Skeletal muscle satellite cell (primary cell): ENCODE measurements around the gene FOLR2.
A peak's percentile ranks its signal among the peaks of the same experiment; 100 is the strongest.

Experiments
- H3K27me3 ChIP-seq: 2 replicates; pipeline ENCODE4 v1.7.0; 2013; ENCODE audit warnings: low read length; ENCODE audit not compliant: control insufficient read depth, insufficient read depth
- H3K36me3 ChIP-seq: 2 replicates; pipeline ENCODE4 v1.7.0; 2013; ENCODE audit warnings: mild to moderate bottlenecking, control low read depth, low read length; ENCODE audit not compliant: insufficient read depth
- H3K4me1 ChIP-seq: 2 replicates; pipeline ENCODE4 v1.7.0; 2013; ENCODE audit warnings: low read length; ENCODE audit not compliant: control insufficient read depth, insufficient read depth
- H3K4me2 ChIP-seq: 2 replicates; pipeline ENCODE4 v1.7.0; 2013; ENCODE audit warnings: mild to moderate bottlenecking, low read length
- H3K4me3 ChIP-seq: 2 replicates; pipeline ENCODE4 v1.7.0; 2013; ENCODE audit warnings: low read length
- H3K9ac ChIP-seq: 2 replicates; pipeline ENCODE4 v1.7.0; 2013; ENCODE audit warnings: mild to moderate bottlenecking, low read depth, low read length, moderate library complexity
- H3K9me3 ChIP-seq: replicated peaks from 2 replicates; pipeline ENCODE4 v1.7.0; 2013; ENCODE audit warnings: mild to moderate bottlenecking, control low read depth, low read length

Gene FOLR2

GRCh38 chr11:72239313-72239848 lies 22.8 kb downstream of the FOLR2 start:
- no peaks in the 10 kb centered on the region for H3K9me3 ChIP-seq
- H3K36me3 ChIP-seq, result peaks cover 42% of the 10 kb centered on the region
- H3K4me2 ChIP-seq, result peak overlapping the region; percentile 83
- peak overlapping the region; percentile 18 for H3K9ac ChIP-seq
- H3K27me3 ChIP-seq, result peaks cover 37% of the 10 kb centered on the region
- peak overlapping the region; percentile 62 for H3K4me3 ChIP-seq
- peaks cover 16% of the 10 kb centered on the region for H3K4me1 ChIP-seq

DNA sequence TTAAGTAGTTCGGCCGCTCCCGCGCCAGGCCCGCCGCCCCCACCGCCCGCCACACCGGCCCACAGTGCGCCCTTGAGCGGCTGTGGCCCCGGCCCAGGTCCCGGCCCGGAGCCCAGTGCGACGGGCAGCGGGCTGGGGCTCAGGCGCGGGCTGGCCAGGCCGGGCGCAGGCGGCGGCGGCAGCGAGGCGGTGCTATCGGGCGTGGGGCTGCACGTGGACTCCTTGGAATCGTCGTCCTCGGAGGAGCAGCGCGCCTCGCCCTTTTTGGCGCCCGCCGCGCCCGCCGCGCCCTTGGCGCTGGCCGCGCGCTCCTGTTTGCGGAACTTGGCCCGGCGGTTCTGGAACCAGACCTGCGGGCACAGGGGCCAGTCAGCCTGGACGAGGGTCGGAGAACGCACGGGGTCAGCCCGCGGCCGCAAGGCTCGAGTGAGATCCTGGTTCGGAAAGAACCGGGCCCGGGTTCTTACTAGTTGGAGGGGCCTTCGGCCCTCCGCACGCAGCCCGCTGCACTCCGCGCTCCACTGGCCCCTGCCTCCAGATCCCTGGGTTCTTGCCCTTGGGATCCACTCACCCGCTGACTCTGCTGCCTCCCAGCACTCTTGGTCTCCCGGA lies 23.4 kb downstream of the FOLR2 start:
- H3K9me3 ChIP-seq, result no peaks in the 10 kb centered on the region
- H3K4me1 ChIP-seq, result peaks cover 16% of the 10 kb centered on the region
- peaks cover 36% of the 10 kb centered on the region for H3K36me3 ChIP-seq
- H3K27me3 ChIP-seq, result peaks cover 42% of the 10 kb centered on the region
- peak overlapping the region; percentile 18 for H3K9ac ChIP-seq
- H3K4me3 ChIP-seq, result peak overlapping the region; percentile 62
- peak overlapping the region; percentile 83 for H3K4me2 ChIP-seq

DNA sequence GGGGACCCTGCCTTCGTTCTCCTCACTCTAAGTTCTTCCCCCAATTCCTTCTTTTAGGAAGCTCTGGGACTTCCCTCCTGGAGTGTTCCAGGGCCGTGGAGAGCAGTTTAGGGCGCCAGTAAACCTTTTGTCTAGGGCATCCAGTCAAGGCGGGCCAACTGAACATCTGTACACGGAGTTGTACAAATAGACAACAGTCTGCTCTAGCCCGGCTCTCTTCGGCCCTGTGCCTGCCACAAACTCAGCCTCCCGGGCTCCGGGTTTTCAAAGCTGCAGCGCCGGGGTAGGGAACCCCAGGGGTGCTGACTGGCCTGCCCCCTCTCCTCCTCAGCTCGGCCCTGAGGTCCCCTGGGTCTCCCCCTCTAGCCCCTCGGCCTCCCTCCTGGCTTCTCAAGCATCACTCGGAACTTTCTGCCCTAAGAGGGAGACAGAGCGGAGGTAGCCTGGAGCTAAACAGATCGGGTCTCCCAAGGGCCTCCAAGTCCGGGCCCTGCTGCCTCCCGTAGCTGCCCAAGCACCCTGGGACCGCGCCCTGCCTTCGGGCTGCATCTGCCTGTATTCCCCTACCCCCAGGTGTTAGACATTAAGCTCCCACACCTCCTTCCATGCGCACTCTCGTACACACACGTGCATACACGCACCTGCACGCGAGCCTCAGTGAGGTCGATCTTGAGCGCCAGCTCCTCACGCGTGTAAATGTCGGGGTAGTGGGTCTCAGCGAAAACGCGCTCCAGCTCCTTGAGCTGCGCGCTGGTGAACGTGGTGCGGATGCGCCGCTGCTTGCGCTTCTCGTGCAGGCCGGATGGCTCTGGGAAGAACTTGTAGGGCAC lies 24.1 kb downstream of the FOLR2 start:
- H3K4me1 ChIP-seq, result peaks cover 16% of the 10 kb centered on the region
- peaks cover 50% of the 10 kb centered on the region for H3K27me3 ChIP-seq
- peak overlapping the region; percentile 62 for H3K4me3 ChIP-seq
- no peaks in the 10 kb centered on the region for H3K9me3 ChIP-seq
- H3K36me3 ChIP-seq, result peaks cover 29% of the 10 kb centered on the region
- H3K4me2 ChIP-seq, result peak overlapping the region; percentile 83
- no peak overlapping the region for H3K9ac ChIP-seq

DNA sequence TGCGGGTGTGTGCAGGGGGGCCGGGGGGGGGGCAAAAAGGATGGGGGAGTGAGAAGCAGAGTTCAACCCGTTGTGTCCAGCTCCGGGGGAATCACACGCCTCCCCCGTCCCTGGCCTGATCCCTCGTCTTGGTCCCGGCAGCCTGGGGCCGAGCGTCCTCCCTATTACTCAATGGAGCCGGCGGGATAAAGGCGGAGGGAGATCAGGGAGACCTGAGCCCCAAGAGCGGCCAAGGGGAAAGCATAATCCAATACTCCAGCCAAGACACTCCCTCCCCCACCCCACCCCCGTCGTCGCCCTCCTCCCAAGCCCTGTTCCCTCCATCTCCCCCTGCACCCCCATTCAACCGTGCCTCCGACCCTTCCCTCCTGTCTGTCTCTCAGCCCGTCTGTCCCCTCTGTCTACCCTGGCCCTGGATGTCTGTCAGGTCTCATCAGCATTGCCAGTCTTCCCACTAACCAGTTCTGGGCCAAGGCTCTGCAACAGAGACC lies 24.7 kb downstream of the FOLR2 start:
- Histone ChIP-seq H3K4me1 (peaks cover 16% of the 10 kb centered on the region), H3K9ac (no peak overlapping the region), H3K9me3 (no peaks in the 10 kb centered on the region), H3K36me3 (peaks cover 24% of the 10 kb centered on the region), H3K4me2 (no peak overlapping the region), H3K27me3 (peaks cover 56% of the 10 kb centered on the region), H3K4me3 (no peak overlapping the region)

DNA sequence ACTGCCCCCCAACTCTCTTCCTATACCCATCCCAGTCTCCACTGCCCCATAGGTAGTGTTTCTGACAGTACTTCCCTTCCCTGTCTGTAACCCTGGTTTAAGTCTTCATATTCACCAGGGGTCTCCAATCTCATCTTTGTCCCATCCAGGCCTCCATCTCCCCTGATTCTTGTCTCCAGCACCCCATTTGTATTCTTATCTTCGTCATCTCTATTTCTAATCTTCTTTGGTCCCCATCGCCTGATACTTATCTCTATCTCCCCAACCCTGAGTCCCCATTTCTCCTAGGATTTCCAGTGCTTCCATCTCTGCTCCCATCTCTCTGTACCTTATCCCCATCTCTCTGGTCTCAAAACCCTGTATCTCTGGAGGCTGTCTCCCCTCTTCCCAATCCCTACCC lies 25.5 kb downstream of the FOLR2 start:
- Histone ChIP-seq H3K4me1 (peaks cover 16% of the 10 kb centered on the region), H3K9me3 (no peaks in the 10 kb centered on the region), H3K27me3 (peaks cover 63% of the 10 kb centered on the region), H3K4me3 (no peak overlapping the region), H3K36me3 (peaks cover 16% of the 10 kb centered on the region), H3K4me2 (no peak overlapping the region), H3K9ac (no peak overlapping the region)

GRCh38 chr11:72243173-72244059 lies 26.8 kb downstream of the FOLR2 start:
- Histone ChIP-seq H3K4me2 (no peak overlapping the region), H3K9me3 (no peaks in the 10 kb centered on the region), H3K4me3 (no peak overlapping the region), H3K36me3 (peaks cover 5% of the 10 kb centered on the region), H3K27me3 (peaks cover 74% of the 10 kb centered on the region), H3K9ac (no peak overlapping the region), H3K4me1 (peaks cover 16% of the 10 kb centered on the region)

DNA sequence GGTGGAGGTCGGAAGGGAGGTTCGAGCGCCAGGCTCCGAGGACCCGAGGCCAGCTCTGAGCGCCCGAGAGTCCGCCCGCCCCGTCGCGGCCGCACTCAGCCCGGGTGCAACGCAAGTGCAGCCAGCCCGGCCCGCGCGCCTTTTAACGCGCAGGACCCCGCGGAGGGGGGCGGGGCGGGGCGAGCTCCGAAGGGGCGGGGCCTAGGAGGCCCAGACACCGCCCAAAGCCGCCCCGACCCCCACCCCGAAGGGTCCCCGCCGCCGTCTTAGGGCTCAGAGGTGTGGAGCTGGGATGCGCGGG lies 27.4 kb downstream of the FOLR2 start, which contains the start of gene PHOX2A:
PHOX2A (minus strand) TSS at position 117 of the 301 bp plus-strand sequence. CDS start 172 bp downstream, outside the sequence.
- H3K36me3 ChIP-seq, result no peaks in the 10 kb centered on the region
- H3K27me3 ChIP-seq, result peaks cover 80% of the 10 kb centered on the region
- peaks cover 15% of the 10 kb centered on the region for H3K4me1 ChIP-seq
- H3K4me3 ChIP-seq, result no peak within 1 kb of the TSS
- H3K4me2 ChIP-seq, result peak within 1 kb of the TSS; percentile 29
- no peaks in the 10 kb centered on the region for H3K9me3 ChIP-seq
- H3K9ac ChIP-seq, result no peak within 1 kb of the TSS

GRCh38 chr11:72244361-72245262 lies 28.0 kb downstream of the FOLR2 start:
- no peak overlapping the region for H3K9ac ChIP-seq
- H3K4me3 ChIP-seq, result no peak overlapping the region
- H3K4me1 ChIP-seq, result peaks cover 9% of the 10 kb centered on the region
- H3K9me3 ChIP-seq, result no peaks in the 10 kb centered on the region
- peak overlapping the region; percentile 29 for H3K4me2 ChIP-seq
- H3K27me3 ChIP-seq, result peaks cover 80% of the 10 kb centered on the region
- no peaks in the 10 kb centered on the region for H3K36me3 ChIP-seq

DNA sequence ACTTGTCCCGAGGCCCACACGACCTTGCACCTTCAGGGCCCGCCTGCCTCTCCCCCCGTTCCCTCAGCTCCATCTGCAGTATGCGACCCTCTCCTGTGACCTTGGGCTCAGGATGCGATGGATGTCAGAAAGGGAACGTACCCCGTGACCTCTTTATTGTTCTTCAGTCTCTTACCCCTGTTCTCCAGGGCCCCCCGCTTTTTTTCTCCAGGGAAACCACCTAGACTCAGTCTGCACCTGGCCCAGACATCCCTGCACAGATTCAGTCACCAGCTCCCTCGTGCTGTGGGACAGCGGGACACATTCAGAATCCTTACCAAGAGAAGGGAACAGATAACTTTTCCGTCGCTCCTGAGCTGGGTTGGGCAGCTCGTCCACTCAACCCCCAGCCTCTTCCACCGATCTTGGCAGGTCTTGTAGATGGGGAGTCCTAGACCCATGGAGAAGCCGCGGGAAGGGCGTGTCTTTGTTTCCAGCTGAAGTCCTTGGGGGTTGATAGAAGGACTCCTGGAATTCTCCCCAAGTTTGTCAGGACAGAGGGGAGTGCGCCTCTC lies 28.7 kb downstream of the FOLR2 start:
- H3K4me2 ChIP-seq, result no peak overlapping the region
- no peak overlapping the region for H3K4me3 ChIP-seq
- no peak overlapping the region for H3K9ac ChIP-seq
- H3K36me3 ChIP-seq, result no peaks in the 10 kb centered on the region
- peaks cover 82% of the 10 kb centered on the region for H3K27me3 ChIP-seq
- H3K9me3 ChIP-seq, result no peaks in the 10 kb centered on the region
- H3K4me1 ChIP-seq, result peaks cover 2% of the 10 kb centered on the region

GRCh38 chr11:72247584-72247983 lies 31.0 kb downstream of the FOLR2 start:
- Histone ChIP-seq H3K36me3 (no peaks in the 10 kb centered on the region), H3K27me3 (peaks cover 85% of the 10 kb centered on the region), H3K4me1 (no peaks in the 10 kb centered on the region), H3K9ac (no peak overlapping the region), H3K9me3 (no peaks in the 10 kb centered on the region), H3K4me3 (no peak overlapping the region), H3K4me2 (no peak overlapping the region)
